ENCODE data around the gene MFAP1.
"Not testable (repeated sequence)": the region's sequence is repeated elsewhere in the genome, so short reads cannot be mapped to it uniquely, and the experiment has no call there.

MFAP1 gene, protein sequence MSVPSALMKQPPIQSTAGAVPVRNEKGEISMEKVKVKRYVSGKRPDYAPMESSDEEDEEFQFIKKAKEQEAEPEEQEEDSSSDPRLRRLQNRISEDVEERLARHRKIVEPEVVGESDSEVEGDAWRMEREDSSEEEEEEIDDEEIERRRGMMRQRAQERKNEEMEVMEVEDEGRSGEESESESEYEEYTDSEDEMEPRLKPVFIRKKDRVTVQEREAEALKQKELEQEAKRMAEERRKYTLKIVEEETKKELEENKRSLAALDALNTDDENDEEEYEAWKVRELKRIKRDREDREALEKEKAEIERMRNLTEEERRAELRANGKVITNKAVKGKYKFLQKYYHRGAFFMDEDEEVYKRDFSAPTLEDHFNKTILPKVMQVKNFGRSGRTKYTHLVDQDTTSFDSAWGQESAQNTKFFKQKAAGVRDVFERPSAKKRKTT

DNA sequence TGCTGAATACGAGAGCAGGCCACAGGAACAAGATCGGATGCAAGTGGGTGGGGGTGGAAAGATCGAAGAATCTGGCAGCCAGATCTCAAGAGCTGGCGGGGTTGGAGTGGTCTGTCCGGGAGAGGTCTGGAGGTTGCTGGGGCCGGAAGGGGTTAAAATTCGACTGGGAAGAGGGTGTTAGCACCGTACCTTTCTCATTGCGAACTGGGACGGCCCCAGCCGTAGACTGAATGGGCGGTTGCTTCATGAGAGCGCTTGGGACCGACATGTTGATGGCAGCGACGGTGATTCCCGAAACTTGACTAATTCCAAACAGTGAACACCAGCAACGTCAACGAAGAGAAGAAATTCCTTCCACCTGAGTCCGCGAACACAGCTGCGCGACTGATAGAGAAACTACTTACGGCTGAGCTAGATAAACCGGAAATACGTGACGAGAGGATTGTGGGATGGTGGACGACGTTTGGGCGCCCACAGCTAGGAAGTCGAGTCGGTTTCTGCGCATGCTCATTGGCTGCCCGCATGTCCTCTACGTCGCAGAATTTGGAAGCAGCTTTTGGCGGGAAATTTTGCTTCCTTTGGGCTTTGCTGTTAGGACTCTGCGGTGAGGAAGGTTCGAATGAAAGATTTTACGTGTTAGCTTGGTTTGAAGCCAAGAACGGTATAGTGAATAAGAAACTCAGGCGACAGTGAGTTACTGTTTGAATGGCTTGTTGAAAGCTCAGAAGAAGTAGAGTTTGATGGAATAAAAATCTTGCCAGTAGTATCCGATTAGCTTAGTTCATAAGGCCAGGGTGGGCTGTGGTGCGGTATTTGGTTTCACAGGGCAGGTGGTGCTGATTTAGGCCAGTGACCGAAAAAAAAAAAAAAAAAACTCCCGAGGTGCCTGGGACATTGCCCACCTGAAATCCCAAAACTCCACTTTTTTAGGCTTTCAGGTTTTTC, at the start of gene MFAP1:
MFAP1 (minus strand) TSS at position 389 of the 945 bp plus-strand sequence; CDS start at position 268, 121 bp downstream.
- FAIRE-seq = peak; percentile 77
- peak; percentile 97 for DNase-seq (ENCODE audit: low spot score)

DNA sequence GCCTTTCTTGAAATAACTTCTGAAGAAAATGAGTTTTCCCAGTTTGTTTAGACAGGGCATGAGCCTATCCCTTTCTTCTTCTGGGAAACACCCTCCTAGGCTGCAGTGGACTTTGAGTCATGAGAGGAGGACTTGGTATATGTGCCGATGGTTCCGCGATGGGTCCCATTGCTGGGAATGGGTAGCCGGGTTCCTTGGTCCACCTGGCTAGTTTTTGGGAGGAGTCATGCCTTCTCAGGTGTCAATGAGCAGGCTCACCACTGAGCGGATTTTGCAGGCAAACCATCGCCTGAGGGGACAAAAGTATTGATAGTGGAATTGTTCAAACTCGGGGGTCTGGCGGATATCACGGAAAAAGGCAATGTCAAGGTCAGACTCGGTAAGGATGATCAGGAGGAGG, 49.2 kb upstream of the MFAP1 start:
- DNase-seq (ENCODE audit: low spot score) (no peak), FAIRE-seq (no peak)

DNA sequence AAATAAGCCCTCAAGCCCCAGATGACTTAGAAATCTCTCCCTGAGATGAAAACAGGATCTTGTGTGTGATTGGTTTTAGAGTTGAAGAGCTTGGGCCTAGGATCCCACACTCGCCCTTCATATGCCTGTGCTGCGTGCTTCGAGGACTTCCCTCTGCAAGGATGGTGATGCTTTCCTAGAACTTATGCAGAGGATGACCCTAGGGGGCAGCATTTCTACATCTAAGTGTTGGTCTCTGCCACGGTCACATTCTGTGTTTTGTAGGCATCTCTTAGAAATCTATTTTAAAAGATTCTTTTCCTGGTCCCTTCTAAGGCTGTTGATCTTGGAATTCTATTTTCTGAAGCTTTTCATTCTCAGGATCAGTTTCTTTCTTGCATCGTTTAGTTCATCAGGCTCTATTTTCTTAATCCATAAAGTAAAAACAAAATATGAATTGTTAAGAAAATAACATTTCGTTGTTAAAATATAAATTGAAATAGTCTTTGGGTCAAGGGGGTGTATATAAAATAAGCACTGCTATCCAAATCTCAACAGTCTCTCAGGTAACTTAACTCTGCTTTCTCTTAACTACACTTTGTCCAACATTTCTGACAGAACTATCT, 48.0 kb upstream of the MFAP1 start:
- peak; percentile 52 for DNase-seq (ENCODE audit: low spot score)
- FAIRE-seq = no peak

DNA sequence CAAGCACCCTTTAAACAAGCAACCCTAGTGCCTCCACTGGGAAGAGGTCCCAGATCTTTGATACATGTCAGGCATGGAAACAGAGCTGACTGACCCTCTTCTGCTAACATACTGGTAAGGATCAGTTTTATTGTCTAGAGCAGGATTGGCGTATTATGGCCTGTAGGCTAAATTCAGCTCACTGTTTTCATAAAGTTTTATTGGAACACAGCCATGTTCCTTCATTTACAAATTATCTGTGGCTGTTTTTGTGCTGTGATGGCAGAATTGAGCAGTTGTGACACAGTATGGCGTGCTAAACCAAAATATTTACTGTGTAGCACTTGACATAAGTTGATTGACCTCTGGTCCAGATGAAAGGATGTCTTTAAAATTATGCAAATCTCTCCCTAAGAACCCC, 47.3 kb upstream of the MFAP1 start:
- DNase-seq (ENCODE audit: low spot score) (no peak), FAIRE-seq (no peak)

DNA sequence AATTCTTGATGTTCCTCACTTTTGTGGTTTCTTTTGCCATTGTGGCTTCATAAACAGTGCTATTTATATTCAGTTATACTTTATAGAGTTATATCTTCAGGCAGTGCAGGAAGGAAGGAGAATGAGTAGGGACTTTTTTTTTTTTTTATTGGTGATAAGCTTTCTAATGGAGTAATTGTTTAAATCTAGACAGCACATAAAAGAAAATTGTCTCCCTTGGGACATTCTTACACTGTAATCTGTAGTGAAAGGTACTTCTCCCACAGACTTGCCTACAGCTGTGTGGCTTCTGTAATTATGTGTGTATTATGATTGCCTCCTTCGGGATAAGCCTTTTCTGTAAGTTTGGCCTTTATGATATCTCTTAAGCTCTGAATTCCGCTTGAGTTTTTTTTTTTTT, 43.9 kb upstream of the MFAP1 start:
- DNase-seq (ENCODE audit: low spot score) (no peak), FAIRE-seq (no peak)

DNA sequence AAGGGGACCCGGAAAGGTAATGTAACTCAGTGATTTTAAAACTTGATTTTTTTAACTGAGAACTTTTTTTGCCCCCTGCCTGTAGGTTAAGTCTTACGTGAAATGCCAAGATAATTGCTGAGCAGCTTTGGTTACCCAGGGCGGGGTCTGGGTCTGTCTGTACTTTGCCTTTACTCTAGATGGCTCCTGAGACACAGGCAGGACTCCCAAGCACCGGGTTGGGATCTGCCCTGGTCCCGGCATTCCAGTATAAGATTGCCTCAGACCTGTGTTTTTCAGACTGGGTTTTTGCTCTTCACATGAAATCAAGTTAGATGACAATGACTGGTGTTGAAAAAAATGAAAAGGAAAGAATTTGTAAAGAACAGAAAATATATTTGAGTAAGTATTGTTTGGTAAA, 42.6 kb upstream of the MFAP1 start:
- FAIRE-seq (no peak), DNase-seq (ENCODE audit: low spot score) (no peak)

DNA sequence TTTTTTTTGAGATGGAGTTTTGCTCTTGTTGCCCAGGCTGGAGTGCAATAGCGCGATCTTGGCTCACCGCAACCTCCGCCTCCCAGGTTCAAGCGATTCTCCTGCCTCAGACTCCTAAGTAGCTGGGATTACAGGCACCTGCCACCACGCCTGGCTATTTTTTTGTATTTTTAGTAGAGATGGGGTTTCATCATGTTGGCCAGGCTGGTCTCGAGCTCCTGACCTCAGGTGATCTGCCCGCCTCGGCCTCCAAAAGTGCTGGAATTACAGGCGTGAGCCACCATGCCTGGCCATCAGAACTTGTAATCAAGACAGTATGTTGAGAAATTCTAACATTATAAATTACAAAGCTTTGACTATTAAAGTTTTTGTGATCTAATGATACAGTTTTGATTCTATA, 42.1 kb upstream of the MFAP1 start:
- not testable (repeated sequence) for FAIRE-seq; DNase-seq (ENCODE audit: low spot score)

DNA sequence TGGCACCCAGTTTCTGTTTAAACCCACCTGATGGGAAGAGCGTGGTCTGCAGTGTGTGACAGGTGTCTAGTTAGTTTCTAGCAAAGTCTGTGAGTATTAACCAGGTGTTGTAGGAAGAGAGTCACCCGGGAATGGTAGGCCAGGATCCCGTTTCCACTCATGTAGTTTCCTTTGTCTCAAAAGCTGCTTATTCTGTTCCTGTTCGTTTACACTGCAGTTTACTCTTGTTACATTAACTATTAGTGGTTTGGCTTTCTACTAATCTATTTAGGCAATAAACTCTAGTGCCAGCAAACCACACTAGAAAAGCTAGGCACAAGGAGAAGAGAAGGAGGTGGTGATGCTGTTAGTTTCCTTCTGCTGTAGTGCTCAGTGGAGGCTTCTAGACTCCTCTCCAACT, 35.1 kb upstream of the MFAP1 start:
- no peak for DNase-seq (ENCODE audit: low spot score)
- no peak for FAIRE-seq

DNA sequence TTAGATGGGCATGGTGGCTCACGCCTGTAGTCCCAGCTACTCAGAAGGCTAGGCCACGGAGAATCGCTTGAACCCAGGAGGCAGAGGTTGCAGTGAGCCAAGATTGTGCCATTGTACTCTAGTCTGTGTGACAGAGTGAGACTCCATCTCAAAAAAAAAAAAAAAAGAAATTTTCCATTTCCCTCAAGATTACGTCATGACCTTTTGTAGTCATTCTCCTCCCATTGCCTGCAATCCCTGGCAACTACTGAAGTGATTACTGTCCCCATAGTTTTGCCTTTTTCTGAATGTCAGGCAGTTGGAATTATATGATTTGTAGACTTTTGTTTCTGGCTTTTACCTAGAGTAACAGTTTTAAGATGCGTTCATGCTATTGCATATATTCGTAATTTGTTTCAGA, 30.3 kb upstream of the MFAP1 start:
- no peak for DNase-seq (ENCODE audit: low spot score)
- no peak for FAIRE-seq

DNA sequence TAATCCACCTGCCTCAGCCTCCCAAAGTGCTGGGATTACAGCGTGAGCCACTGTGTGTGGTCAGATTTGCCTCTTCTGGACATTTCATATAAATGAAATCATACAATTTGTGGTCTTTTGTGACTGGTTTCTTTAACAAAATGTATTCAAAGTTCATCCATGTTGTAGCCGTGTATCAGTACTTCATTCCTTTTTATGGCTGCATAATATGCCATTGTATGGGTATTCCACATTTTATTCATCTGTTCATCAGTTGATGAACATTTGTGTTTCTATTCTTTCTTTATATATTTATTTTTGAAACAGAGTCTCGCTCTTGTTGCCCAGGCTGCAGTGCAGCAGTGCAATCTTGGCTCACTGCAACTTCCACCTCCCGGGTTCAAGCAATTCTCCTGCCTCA, 28.1 kb upstream of the MFAP1 start:
- DNase-seq (ENCODE audit: low spot score) (no peak), FAIRE-seq (no peak)

DNA sequence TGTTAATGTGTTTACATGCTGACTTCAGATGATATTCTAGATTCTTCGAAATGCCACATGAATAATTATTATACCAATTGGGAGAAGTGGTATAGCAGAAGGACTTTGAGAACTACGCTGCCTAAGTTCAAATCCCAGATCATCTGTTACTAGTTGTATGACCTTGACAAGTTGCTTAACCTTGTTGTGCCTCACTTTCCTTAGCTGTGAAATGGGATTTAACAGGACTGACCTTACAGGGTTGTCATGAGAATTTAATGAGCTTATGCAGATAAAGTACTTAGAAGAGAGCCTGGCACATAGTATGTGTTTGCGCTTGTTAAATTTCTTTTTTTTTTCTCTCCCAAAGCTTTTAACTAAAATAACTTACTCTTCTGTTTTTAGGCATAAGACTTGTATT, 26.8 kb upstream of the MFAP1 start:
- FAIRE-seq (no peak), DNase-seq (ENCODE audit: low spot score) (no peak)

DNA sequence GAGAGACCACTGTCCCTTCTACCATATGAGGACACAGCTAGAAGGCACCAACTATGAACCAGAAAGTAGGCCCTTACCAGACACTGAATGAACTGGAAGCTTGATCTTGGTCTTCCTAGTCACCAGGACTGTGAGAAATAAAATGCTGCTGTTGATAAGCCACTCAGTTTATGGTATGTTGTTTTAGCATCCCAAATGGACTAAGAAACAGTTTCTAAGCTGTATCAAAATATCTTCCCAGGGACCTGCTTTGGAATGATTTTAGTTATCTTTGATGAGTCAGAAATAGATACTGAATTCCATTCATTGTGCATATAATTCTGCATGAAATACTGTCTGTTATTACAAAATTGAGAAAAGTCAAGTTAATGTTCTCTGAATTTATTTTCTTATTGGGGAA, 20.9 kb upstream of the MFAP1 start:
- FAIRE-seq (no peak), DNase-seq (ENCODE audit: low spot score) (no peak)

DNA sequence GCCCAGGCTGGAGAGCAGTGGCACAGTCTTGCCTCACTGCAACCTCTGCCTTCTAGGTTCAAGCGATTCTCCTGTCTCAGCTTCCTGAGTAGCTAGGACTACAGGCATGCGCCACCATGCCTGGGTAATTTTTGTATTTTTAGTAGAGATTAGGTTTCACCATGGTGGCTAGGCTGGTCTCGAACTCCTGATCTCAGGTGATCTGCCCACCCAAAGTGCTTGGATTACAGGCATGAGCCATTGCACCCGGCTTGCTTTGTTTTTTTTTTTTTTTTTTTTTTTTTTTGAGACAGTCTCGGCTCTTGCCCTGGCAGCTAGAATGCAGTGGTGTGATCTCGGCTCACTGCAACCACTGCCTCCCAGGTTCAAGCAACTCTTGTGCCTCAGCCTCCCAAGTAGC, 8.0 kb upstream of the MFAP1 start:
- FAIRE-seq; DNase-seq (ENCODE audit: low spot score): not testable (repeated sequence)

DNA sequence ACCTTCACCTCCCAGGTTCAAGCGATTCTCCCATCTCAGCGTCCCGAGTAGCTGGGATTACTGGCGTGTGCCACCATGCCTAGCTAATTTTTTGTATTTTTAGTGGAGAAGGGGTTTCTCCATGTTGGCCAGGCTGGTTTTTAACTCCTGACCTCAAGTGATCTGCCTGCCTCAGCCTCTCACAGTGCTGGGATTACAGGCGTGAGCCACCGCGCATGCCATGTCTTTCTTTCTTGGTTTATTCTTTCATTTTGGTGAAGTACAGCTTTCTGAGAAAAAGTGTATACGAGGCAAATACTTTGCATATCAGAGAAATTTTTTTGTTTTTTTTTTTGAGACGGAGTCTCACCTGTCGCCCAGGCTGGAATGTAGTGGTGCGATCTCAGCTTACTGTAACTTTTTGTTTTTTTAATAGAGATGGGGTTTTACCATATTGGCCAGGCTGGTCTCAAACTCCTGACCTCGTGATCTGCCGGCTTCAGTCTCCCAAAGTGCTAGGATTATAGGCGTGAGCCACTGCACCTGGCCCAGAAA, 7.1 kb upstream of the MFAP1 start:
- FAIRE-seq; DNase-seq (ENCODE audit: low spot score): not testable (repeated sequence)

DNA sequence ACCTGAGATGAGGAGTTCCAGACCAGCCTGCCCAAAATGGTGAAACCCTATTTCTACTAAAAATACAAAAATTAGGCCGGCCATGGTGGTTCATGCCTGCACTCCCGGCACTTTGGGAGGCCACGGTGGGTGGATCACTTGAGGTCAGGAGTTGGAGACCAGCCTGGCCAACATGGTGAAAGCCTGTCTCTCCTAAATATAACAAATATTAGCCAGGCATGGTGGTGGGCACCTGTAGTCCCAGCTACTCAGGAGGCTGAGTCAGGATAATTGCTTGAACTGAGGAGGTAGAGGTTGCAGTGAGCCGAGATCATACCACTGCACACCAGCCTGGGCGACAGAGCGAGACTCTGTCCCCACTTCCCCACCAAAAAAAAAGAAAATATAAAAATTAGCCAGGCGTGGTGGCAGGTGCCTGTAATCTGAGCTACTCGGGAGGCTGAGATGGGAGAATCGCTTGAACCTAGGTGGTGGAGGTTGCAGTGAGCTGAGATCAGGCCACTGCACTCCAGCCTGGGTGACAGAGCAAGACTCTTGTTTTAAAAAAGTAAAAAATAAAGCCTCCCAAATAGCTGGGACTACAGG, 6.3 kb upstream of the MFAP1 start:
- DNase-seq (ENCODE audit: low spot score) = not testable (repeated sequence)

DNA sequence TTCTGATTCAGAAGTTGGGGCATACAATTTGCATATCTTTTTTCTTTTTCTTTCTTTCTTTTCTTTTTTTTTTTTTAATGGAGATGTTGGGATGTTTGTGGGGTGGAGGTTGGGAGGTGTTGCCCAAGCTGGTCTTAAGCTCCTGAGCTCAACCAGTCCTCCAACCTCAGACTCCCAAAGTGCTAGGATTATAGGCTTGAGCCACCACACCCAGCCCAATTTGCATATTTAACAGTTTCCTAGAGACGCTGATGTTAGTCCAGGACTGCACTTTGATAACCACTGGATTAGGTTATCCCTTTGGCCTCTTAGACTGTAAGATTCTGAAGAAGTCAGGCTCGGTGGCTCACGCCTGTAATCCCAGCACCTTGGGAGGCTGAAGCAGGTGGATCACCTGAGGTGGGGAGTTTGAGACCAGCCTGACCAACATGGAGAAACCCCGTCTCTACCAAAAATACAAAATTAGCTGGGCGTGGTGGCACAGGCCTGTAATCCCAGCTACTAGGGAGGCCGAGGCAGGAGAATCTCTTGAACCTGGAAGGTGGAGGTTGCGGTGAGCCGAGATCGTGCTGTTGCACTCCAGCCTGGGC, 5.6 kb upstream of the MFAP1 start:
- not testable (repeated sequence) for FAIRE-seq; DNase-seq (ENCODE audit: low spot score)

More for the DNA sequence above, 6.3 kb upstream of the MFAP1 start:
- FAIRE-seq = not testable (repeated sequence)

DNA sequence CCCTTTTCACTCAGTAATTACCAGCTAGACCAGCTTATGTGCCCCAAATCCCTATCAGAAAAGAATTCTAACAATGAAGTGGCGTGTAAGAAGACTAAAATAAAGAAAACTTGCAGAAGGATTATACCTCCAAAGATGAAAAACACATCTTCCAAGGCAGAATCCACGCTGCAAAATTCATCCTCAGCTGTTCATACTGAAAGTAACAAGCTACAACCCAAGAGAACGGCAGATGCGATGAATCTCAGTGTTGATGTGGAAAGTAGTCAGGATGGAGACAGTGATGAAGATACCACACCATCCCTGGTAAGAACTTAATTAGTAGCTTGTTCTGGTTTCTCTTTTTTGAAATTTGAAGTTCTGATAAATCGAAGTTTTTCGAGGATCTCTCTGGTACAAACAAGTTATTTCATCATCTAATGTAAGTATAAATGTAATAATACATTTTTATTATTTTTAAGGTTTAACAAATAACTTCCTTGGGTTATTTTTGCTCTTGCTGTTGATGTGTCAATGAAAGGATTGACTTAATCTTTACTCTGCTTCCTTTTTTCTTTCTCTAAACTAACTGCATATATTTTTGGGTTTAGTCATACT, 3.7 kb upstream of the MFAP1 start:
- DNase-seq (ENCODE audit: low spot score) (no peak), FAIRE-seq (no peak)

DNA sequence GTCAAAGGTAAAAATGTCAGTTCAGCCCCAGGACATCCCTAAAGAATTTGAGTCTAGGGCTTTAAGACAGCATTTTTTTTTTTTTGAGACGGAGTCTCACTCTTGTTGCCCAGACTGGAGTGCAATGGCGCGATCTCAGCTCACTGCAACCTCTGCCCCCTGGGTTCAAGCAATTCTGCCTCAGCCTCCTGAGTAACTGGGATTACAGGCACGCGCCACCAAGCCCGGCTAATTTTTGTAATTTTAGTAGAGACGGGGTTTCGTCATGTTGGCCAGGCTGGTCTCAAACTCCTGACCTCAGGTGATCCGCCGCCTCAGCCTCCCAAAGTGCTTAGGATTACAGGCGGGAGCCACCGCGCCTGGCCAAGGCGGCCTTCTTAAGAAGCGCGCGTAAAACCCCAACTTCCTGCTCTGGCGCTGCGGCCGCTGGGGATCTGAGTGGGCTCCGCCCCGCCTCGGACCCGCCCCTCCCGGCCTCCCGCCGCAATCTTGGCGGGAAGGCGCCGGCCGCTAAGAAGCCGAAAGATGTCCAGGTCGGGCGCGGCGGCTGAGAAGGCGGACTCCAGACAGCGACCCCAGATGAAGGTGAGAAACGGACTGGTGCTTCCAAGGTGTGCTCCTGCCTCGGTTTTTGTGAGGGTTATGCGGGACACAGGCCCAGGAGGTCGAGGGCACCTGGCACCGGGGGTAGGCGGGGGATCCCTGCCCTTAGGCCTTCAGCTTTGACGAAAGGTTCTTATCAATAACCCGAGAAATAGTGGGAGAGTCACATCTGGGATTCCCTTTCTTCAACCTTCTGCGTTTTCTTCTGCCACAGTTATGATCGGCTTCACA, 2.2 kb upstream of the MFAP1 start, which contains the start of gene WDR76:
WDR76 (plus strand) TSS at position 495 of the 834 bp plus-strand sequence; CDS start at position 526, 31 bp downstream.
- DNase-seq (ENCODE audit: low spot score) (peak; percentile 90), FAIRE-seq (no peak)

DNA sequence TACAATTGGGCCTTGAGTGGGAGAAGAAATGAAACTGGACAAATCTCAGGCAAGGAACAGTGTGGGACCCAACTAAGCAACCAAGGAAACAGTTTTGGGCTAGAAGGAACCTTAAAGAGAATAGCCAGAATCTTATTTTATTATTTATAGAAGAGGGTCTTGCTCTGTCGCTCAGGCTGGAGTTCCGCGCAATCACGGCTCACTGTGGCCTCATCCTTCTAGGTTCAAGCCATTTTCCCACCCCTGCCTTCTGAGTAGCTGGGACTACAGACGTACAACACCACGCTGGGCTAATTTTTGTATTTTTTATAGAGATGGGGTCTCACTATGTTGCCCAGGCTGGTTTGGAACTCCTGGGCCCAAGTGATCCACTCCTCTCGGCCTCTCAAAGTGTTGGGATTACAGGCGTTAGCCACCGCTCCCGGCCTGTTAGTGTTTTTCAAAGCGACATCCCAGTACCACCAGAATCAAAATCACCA, 1.6 kb upstream of the MFAP1 start:
- FAIRE-seq = no peak

More for the DNA sequence above, 1.6 kb upstream of the MFAP1 start:
- DNase-seq (ENCODE audit: low spot score) = no peak

All from urothelium cell line (cell line).